A549 (cell line): Measurements from ENCODE around the gene B3GALNT2. TPM values are rescaled to one million over a fixed set of nuclear protein-coding genes. Genes with fewer than 3 reads are reported as not detected.

ENCODE experiments used
- ATAC-seq, 2 experiments: fragments of 200-7000 bp in 1 of 2; fragments of >200 bp in 1 of 2; cut with Nextera tagmentation in 1 of 2; cut with Tn5 transposase in 1 of 2; 3 replicates each; pipeline versions ENCODE4 v1.8.0 to v1.9.1; 2018 to 2020; ENCODE audit warnings: mild to moderate bottlenecking in 1 of 2, moderate library complexity in 1 of 2
- CTCF ChIA-PET: fragments of 300-600 bp; sonication (Branson Sonifier 250); formaldehyde crosslinking; extraction: SDS; loops from one replicate; lab custom pipeline; 2021; ENCODE audit warnings: antibody characterized with exemption, inconsistent platforms; lab: Yijun Ruan, JAX
- POLR2A ChIA-PET: fragments of 350-600 bp; formaldehyde crosslinking; extraction: SDS; loops from one replicate; lab custom pipeline; 2021; ENCODE audit warnings: antibody characterized with exemption, inconsistent platforms; lab: Yijun Ruan, JAX
- DNase-seq, 2 experiments: peaks; one replicate each; pipeline versions ENCODE4 v3.0.0 to v3.0.0-alpha.2; 2011 to 2016; ENCODE audit warnings: low read depth in 1 of 2, low spot score in 1 of 2
- FAIRE-seq: peaks from 2 replicates; lab custom pipeline; 2011; peaks lifted over from hg19 to GRCh38; lab: Jason Lieb, UNC
- H3K27ac ChIP-seq, 2 experiments: fragments of >200 bp; sonication (Bioruptor Twin); formaldehyde crosslinking; 3 replicates each; pipeline ENCODE4 v1.5.1; 2016 to 2017
- H3K4me1 ChIP-seq: fragments of >200 bp; sonication (Bioruptor Twin); formaldehyde crosslinking; 3 replicates; pipeline ENCODE4 v1.6.1; 2016
- H3K4me2 ChIP-seq: fragments of >200 bp; sonication (Bioruptor Twin); formaldehyde crosslinking; 3 replicates; pipeline ENCODE4 v1.6.1; 2016
- H3K4me3 ChIP-seq: fragments of >200 bp; sonication (Bioruptor Twin); formaldehyde crosslinking; 3 replicates; pipeline ENCODE4 v1.5.1; 2016
- H3K9me3 ChIP-seq: fragments of >200 bp; sonication (Bioruptor Twin); formaldehyde crosslinking; 3 replicates; pipeline ENCODE4 v1.6.1; 2016
- BCL3 ChIP-seq: fragments of >200 bp; sonication (Bioruptor Twin); formaldehyde crosslinking; IDR thresholded peaks from 3 replicates; pipeline ENCODE4 v1.6.1; 2016
- BHLHE40 ChIP-seq: IDR thresholded peaks from 2 replicates; pipeline ENCODE4 v1.6.1; 2012; ENCODE audit warnings: low read depth, low read length, inconsistent platforms
- CHD4 ChIP-seq: fragments of 200-600 bp; sonication (generic); IDR thresholded peaks from 2 replicates; pipeline ENCODE4 v1.6.1; 2016; ENCODE audit warnings: antibody characterized with exemption, mild to moderate bottlenecking, borderline replicate concordance
- E2F6 ChIP-seq: IDR thresholded peaks from 2 replicates; pipeline ENCODE4 v1.6.1; 2012; ENCODE audit warnings: low read depth, borderline replicate concordance
- EHF ChIP-seq: fragments of 250-450 bp; sonication (Bioruptor Pico); IDR thresholded peaks from 2 replicates; pipeline ENCODE4 v1.5.0; 2020; ENCODE audit warnings: mild to moderate bottlenecking
- ESRRA ChIP-seq: fragments of 150-350 bp; IDR thresholded peaks from 2 replicates; pipeline ENCODE4 v1.6.1; 2014; ENCODE audit warnings: mild to moderate bottlenecking, low read length, borderline replicate concordance
- FOSL2 ChIP-seq, 2 experiments: fragments of 450-650 bp in 1 of 2; fragments of >200 bp in 1 of 2; sonication (Bioruptor Twin) in 1 of 2; formaldehyde crosslinking; IDR thresholded peaks; 2 replicates each; pipeline versions ENCODE4 v1.5.0 to v1.6.1; 2016 to 2020; ENCODE audit warnings: mild to moderate bottlenecking in 1 of 2, moderate library complexity in 1 of 2
- FOXS1 ChIP-seq: fragments of 250-450 bp; sonication (Bioruptor Pico); IDR thresholded peaks from 2 replicates; pipeline ENCODE4 v1.5.0; 2020; ENCODE audit warnings: mild to moderate bottlenecking, moderate library complexity
- HDAC2 ChIP-seq: fragments of 200-600 bp; sonication (generic); IDR thresholded peaks from 2 replicates; pipeline ENCODE4 v1.6.1; 2016
- HOXB5 ChIP-seq: fragments of 250-450 bp; sonication (Bioruptor Pico); IDR thresholded peaks from 2 replicates; pipeline ENCODE4 v1.5.0; 2020; ENCODE audit warnings: mild to moderate bottlenecking, moderate library complexity
- JUN ChIP-seq, 2 experiments: fragments of >200 bp; sonication (Bioruptor Twin); formaldehyde crosslinking; IDR thresholded peaks; 2 replicates in 1 of 2; 3 replicates in 1 of 2; pipeline ENCODE4 v1.6.1; 2016 to 2017
- NPAS2 ChIP-seq: fragments of 250-450 bp; sonication (Bioruptor Pico); IDR thresholded peaks from 2 replicates; pipeline ENCODE4 v1.8.0; 2022; ENCODE audit warnings: mild to moderate bottlenecking, moderate library complexity, borderline replicate concordance
- NR3C1 ChIP-seq: fragments of >200 bp; sonication (Bioruptor Twin); formaldehyde crosslinking; IDR thresholded peaks from 3 replicates; pipeline ENCODE4 v1.6.1; 2017
- PHF8 ChIP-seq: fragments of 200-600 bp; sonication (generic); IDR thresholded peaks from 2 replicates; pipeline ENCODE4 v1.6.1; 2016; ENCODE audit warnings: low read depth, mild to moderate bottlenecking, antibody characterized with exemption, moderate library complexity, borderline replicate concordance
- POLR2A ChIP-seq: IDR thresholded peaks from 2 replicates; pipeline ENCODE4 v1.6.1; 2012; ENCODE audit warnings: mild to moderate bottlenecking, low read length
- POLR2AphosphoS2 ChIP-seq: conservative IDR thresholded peaks from 2 replicates; pipeline ENCODE4 v1.6.1; 2012; ENCODE audit warnings: low read length, improper control_type of control experiment, inconsistent platforms
- RAD21 ChIP-seq, 2 experiments: fragments of >200 bp in 1 of 2; sonication (Bioruptor Twin) in 1 of 2; formaldehyde crosslinking in 1 of 2; IDR thresholded peaks in 1 of 2; conservative IDR thresholded peaks in 1 of 2; 2 replicates in 1 of 2; 3 replicates in 1 of 2; pipeline ENCODE4 v1.6.1; 2012 to 2018; ENCODE audit warnings: inconsistent platforms in 1 of 2
- TP53 ChIP-seq: fragments of 250-450 bp; sonication (Bioruptor Pico); IDR thresholded peaks from 2 replicates; pipeline ENCODE4 v1.5.0; 2021; ENCODE audit warnings: mild to moderate bottlenecking, moderate library complexity
- USF2 ChIP-seq: fragments of 450-650 bp; IDR thresholded peaks from 2 replicates; pipeline ENCODE4 v1.6.1; 2014; ENCODE audit warnings: antibody characterized with exemption
- ZC3H11A ChIP-seq: fragments of 450-650 bp; IDR thresholded peaks from 2 replicates; pipeline ENCODE4 v1.6.1; 2014; ENCODE audit warnings: antibody characterized with exemption, mild to moderate bottlenecking
- ZFP36 ChIP-seq: fragments of 450-650 bp; IDR thresholded peaks from 2 replicates; pipeline ENCODE4 v1.6.1; 2014; ENCODE audit warnings: borderline replicate concordance; ENCODE audit not compliant: partially characterized antibody
- WGBS: methylation state at CpG from one replicate; pipeline ENCODE4 v1.1.6; 2017; ENCODE audit errors: missing lambda C conversion rate; 5-methylcytosine and 5-hydroxymethylcytosine counted together
- polyA minus RNA-seq: library from RNA; depleted of rRNA, polyadenylated mRNA; stranded (reverse); fragments of >200 nt; gene quantifications from 2 replicates; pipeline ENCODE4 v1.2.3, GENCODE V29; 2011; rRNA and poly(A)+ RNA removed
- polyA plus RNA-seq, 4 experiments: library from polyadenylated mRNA; depleted of rRNA in 3 of 4; stranded (reverse); fragments of >200 nt; fragmentation: RNase III in 1 of 4; extraction: RNeasy Plus Mini Kit Qiagen cat#74134 plus additional on column Dnase treatment in 1 of 4; gene quantifications; 2 replicates in 3 of 4; 3 replicates in 1 of 4; pipeline ENCODE4 v1.2.3, GENCODE V29; 2011 to 2017
- TF ChIP-seq, protein P1 (sequence below): fragments of >200 bp; sonication (Bioruptor Twin); formaldehyde crosslinking; IDR thresholded peaks from 2 replicates; pipeline ENCODE4 v1.6.1; 2016
- TF ChIP-seq, protein P2 (sequence below): IDR thresholded peaks from 2 replicates; pipeline ENCODE4 v1.6.1; 2012
- TF ChIP-seq, protein P3 (sequence below): fragments of 250-450 bp; sonication (Bioruptor Pico); IDR thresholded peaks from 2 replicates; pipeline ENCODE4 v1.5.0; 2020; ENCODE audit warnings: low read depth, mild to moderate bottlenecking, moderate library complexity
- TF ChIP-seq, protein P4 (sequence below): fragments of 150-350 bp; IDR thresholded peaks from 2 replicates; pipeline ENCODE4 v1.6.1; 2014; ENCODE audit warnings: low read depth, mild to moderate bottlenecking, low read length

Gene B3GALNT2
- polyA plus RNA-seq (2011; rRNA removed) (31.1 and 39.6 TPM in 2 replicates), polyA plus RNA-seq (2017; fragmentation: RNase III; extraction: RNeasy Plus Mini Kit Qiagen cat#74134 plus additional on column Dnase treatment) (17.3 to 17.8 TPM (median 17.7 TPM) in 3 replicates), polyA minus RNA-seq (40.1 and 47.2 TPM in 2 replicates)
- 10.7 and 12.2 TPM in 2 replicates for polyA plus RNA-seq (2012; cell fraction: cytosol; rRNA removed)
- polyA plus RNA-seq (2012; cell fraction: nucleus; rRNA removed), result 8.1 and 9.5 TPM in 2 replicates

- POLR2A ChIA-PET, result interaction anchor here (0.5 to 2.2 kb wide), 20 partner anchors 9 to 893 kb away, joined by 3 to 11 read pairs (median 4); partner anchors contain the start of genes ARID4B, RBM34 and TBCE
- peak in 1 of 2 experiments; percentile 40 for DNase-seq
- CTCF ChIA-PET, result interaction anchor here (0.5 to 2.7 kb wide), 52 partner anchors 9 to 1017 kb away, joined by 3 to 20 read pairs (median 4); partner anchors contain the start of gene LYST
- ATAC-seq, result peak; percentile 75
- Histone ChIP-seq H3K9me3 (no peaks in the 10 kb centered on the region), H3K4me2 (peak within 1 kb of the TSS; percentile 78), H3K4me3 (peak within 1 kb of the TSS; percentile 82), H3K4me1 (peaks cover 19% of the 10 kb centered on the region), H3K27ac (peak within 1 kb of the TSS; percentile 89 to 97)
- WGBS, result 2% methylated on average over 16 of the region's 48 CpGs
- FAIRE-seq, result no peak
- TF ChIP-seq BCL3 (peak; percentile 81; the same call in 2 of the 3 replicates), TP53 (CRISPR knock-in tag) (0 out of 2 replicates have a peak, but pooled peaks have one; percentile 8), POLR2AphosphoS2 (no peak), HOXB5 (CRISPR knock-in tag) (0 out of 2 replicates have a peak, but pooled peaks have one; percentile 19), POLR2A (peak; percentile 96), FOSL2 (IDR thresholded peaks at IDR 0.05) (no peak), FOSL2 (CRISPR knock-in tag; IDR thresholded peaks at IDR 0.05) (no peak), JUN (IDR thresholded peaks at IDR 0.05) (peak in 1 of 2 experiments; percentile 82; a peak in 3 of 5 replicates), PHF8 (peak; percentile 54; the same call in 1 of the 2 replicates)
- TF ChIP-seq, all 56 proteins: peak for 6
Observed at GRCh38 chr1:235504122-235504493, at the start of gene B3GALNT2. Gene B3GALNT2 (minus strand): TSS chr1:235504452. CDS start chr1:235504252, 200 bp downstream.

DNA sequence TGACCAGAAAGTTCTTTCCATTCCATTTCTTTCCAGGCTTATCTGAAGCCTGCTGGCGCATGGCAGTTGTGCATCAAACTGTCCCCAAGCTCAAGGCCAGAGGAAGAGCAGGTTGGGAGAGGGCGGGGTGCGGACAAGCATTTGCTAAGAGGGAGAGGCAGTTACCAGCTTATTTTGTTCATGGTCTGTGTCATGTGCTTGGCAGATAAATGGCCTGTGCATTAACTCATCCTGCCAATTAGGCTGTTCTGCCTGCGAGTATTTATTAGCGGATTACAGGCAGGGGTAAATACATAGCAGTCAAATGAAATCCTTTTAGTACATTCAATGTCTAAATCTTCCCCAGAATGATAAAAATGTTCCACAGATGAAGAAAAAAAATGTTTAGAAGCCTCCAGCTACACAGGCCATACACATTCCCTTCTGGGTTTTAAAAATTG lies 48.9 kb upstream of the B3GALNT2 start:
- Histone ChIP-seq H3K27ac (no peak overlapping the region), H3K4me1 (no peaks in the 10 kb centered on the region), H3K4me3 (no peak overlapping the region), H3K9me3 (no peaks in the 10 kb centered on the region), H3K4me2 (no peak overlapping the region)
- FAIRE-seq, result no peak
- no peak for DNase-seq
- CTCF ChIA-PET, result interaction anchor here (0.5 to 1.7 kb wide), 4 partner anchors 11 to 230 kb away, joined by 3 to 4 read pairs (median 3); no protein-coding TSS in a partner anchor
- 95% methylated on average over 5 of the region's 5 CpGs for WGBS
- no peak for ATAC-seq
- POLR2A ChIA-PET, result no interaction called here
- TF ChIP-seq BHLHE40 (no peak), NR3C1 (no peak), NPAS2 (CRISPR knock-in tag) (no peak), ESRRA (no peak), ZC3H11A (no peak), FOXS1 (no peak), JUN (IDR thresholded peaks at IDR 0.05) (no peak)
- TF ChIP-seq, protein P1, sequence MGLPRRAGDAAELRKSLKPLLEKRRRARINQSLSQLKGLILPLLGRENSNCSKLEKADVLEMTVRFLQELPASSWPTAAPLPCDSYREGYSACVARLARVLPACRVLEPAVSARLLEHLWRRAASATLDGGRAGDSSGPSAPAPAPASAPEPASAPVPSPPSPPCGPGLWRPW, result no peak

GRCh38 chr1:235552146-235552716 lies 48.0 kb upstream of the B3GALNT2 start:
- no peaks in the 10 kb centered on the region for H3K4me1 ChIP-seq
- POLR2A ChIA-PET, result no interaction called here
- H3K4me3 ChIP-seq, result no peak overlapping the region
- no peaks in the 10 kb centered on the region for H3K9me3 ChIP-seq
- FAIRE-seq (no peak), DNase-seq (no peak), ATAC-seq (peak in 1 of 2 experiments; percentile 36; a peak in 1 of 6 replicates)
- CTCF ChIA-PET, result interaction anchor here (0.5 to 1.4 kb wide), 3 partner anchors 12 to 21 kb away, joined by 3 to 4 read pairs (median 3); no protein-coding TSS in a partner anchor
- 80% methylated on average over 10 of the region's 10 CpGs for WGBS
- H3K4me2 ChIP-seq, result no peak overlapping the region
- H3K27ac ChIP-seq, result no peak overlapping the region
- no peak for TF ChIP-seq E2F6
- TF ChIP-seq ZFP36, result no peak
- TF ChIP-seq ESRRA, result no peak
- TF ChIP-seq USF2, result no peak
- no peak for TF ChIP-seq POLR2A
- TF ChIP-seq FOXS1, result no peak
- no peak for TF ChIP-seq HDAC2
- TF ChIP-seq, protein P2, sequence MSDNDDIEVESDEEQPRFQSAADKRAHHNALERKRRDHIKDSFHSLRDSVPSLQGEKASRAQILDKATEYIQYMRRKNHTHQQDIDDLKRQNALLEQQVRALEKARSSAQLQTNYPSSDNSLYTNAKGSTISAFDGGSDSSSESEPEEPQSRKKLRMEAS, result no peak
- no peak for TF ChIP-seq RAD21 (conservative IDR thresholded peaks at IDR 0.05 in 1 of 2, IDR thresholded peaks at IDR 0.05 in 1 of 2)
- TF ChIP-seq CHD4, result no peak
- TF ChIP-seq, protein P3, sequence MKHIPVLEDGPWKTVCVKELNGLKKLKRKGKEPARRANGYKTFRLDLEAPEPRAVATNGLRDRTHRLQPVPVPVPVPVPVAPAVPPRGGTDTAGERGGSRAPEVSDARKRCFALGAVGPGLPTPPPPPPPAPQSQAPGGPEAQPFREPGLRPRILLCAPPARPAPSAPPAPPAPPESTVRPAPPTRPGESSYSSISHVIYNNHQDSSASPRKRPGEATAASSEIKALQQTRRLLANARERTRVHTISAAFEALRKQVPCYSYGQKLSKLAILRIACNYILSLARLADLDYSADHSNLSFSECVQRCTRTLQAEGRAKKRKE, result no peak
- TF ChIP-seq EHF (CRISPR knock-in tag), result no peak
- TF ChIP-seq, protein P4, sequence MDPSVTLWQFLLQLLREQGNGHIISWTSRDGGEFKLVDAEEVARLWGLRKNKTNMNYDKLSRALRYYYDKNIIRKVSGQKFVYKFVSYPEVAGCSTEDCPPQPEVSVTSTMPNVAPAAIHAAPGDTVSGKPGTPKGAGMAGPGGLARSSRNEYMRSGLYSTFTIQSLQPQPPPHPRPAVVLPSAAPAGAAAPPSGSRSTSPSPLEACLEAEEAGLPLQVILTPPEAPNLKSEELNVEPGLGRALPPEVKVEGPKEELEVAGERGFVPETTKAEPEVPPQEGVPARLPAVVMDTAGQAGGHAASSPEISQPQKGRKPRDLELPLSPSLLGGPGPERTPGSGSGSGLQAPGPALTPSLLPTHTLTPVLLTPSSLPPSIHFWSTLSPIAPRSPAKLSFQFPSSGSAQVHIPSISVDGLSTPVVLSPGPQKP, result no peak
